Natural killer cell (primary cell): ENCODE measurements around the gene ALOX12. TPM values are rescaled to one million over a fixed set of nuclear protein-coding genes. Genes with fewer than 3 reads are reported as not detected.

Experiments used
- ATAC-seq, 3 donors: fragments of 150-1000 bp in 2 of 3; fragments of 200-7000 bp in 1 of 3; cut with Tn5 transposase; 1 replicate in 1 of 3; 2 replicates in 2 of 3; pipeline ENCODE4 v1.10.0; 2021; ENCODE audit warnings: mild to moderate bottlenecking in 2 of 3, moderate library complexity in 2 of 3
- DNase-seq, 2 donors: peaks; one replicate each; pipeline versions ENCODE4 v3.0.0 to v3.0.0-alpha.2; 2013 to 2021; ENCODE audit warnings: mixed read lengths in 1 of 2
- H3K27ac ChIP-seq: one replicate; pipeline ENCODE4 v1.5.1; 2013; ENCODE audit warnings: mild to moderate bottlenecking, low read length
- H3K27me3 ChIP-seq: one replicate; pipeline ENCODE4 v1.6.1; 2013; ENCODE audit warnings: low read length; ENCODE audit not compliant: control insufficient read depth, insufficient read depth
- H3K36me3 ChIP-seq: one replicate; pipeline ENCODE4 v1.6.1; 2013; ENCODE audit warnings: low read length; ENCODE audit not compliant: control insufficient read depth, insufficient read depth
- H3K4me1 ChIP-seq: one replicate; pipeline ENCODE4 v1.6.1; 2013; ENCODE audit warnings: low read length; ENCODE audit not compliant: control insufficient read depth, insufficient read depth
- H3K4me3 ChIP-seq: one replicate; pipeline ENCODE4 v1.5.1; 2013; ENCODE audit warnings: low read length
- H3K9me3 ChIP-seq: one replicate; pipeline ENCODE4 v1.6.1; 2013; ENCODE audit warnings: low read length; ENCODE audit not compliant: control insufficient read depth, insufficient read depth
- H3K27ac Mint-ChIP-seq, 2 donors: one replicate each; pipeline ENCODE4 v1.8.0; 2022; ENCODE audit warnings: mild to moderate bottlenecking in 2 of 2, mixed read lengths in 2 of 2, moderate library complexity in 1 of 2
- H3K27me3 Mint-ChIP-seq, 2 donors: one replicate each; pipeline ENCODE4 v1.8.0; 2022; ENCODE audit warnings: low read depth in 2 of 2, mixed read lengths in 2 of 2
- H3K36me3 Mint-ChIP-seq: one replicate; pipeline ENCODE4 v1.8.0; 2022; ENCODE audit warnings: mixed read lengths
- H3K4me1 Mint-ChIP-seq, 2 donors: one replicate each; pipeline ENCODE4 v1.8.0; 2022; ENCODE audit warnings: mixed read lengths in 2 of 2
- H3K4me3 Mint-ChIP-seq: one replicate; pipeline ENCODE4 v1.8.0; 2022; ENCODE audit warnings: mild to moderate bottlenecking, moderate library complexity, mixed read lengths
- H3K9me3 Mint-ChIP-seq, 2 donors: one replicate each; pipeline ENCODE4 v1.8.0; 2022; ENCODE audit warnings: mixed read lengths in 2 of 2
- CTCF ChIP-seq: fragments of 200-600 bp; IDR thresholded peaks from one replicate; pipeline ENCODE4 v1.8.0; 2022; ENCODE audit warnings: antibody characterized with exemption
- WGBS: methylation state at CpG from one replicate; pipeline ENCODE4 v1.1.7; 2013; ENCODE audit warnings: missing lambda C conversion rate; ENCODE audit not compliant: insufficient coverage; 5-methylcytosine and 5-hydroxymethylcytosine counted together
- intact Hi-C: fragments of 100-400 bp; cut with micrococcal nuclease; formaldehyde crosslinking; loops from one replicate; pipeline ENCODE4 v1.14.2; 2022
- total RNA-seq, 4 donors: library from RNA; stranded (reverse); fragments of 120-200 nt in 1 of 4; gene quantifications; one replicate each; pipeline versions ENCODE4 v1.2.3 to v1.2.4, GENCODE V29; 2013 to 2022

ALOX12 gene
- total RNA-seq, 3 donors from 2014 or later (not counting 1 experiment from before 2014, with no cell fraction given), result 0.77 to 2.4 (median 1.3) TPM

- Histone ChIP-seq H3K4me3 (peak overlapping the region; percentile 76), H3K36me3 (no peaks in the 10 kb centered on the region), H3K9me3 (no peaks in the 10 kb centered on the region), H3K27ac (peak overlapping the region; percentile 95), H3K27me3 (no peaks in the 10 kb centered on the region), H3K4me1 (peaks cover 53% of the 10 kb centered on the region)
- no peaks in the 10 kb centered on the region for H3K27me3 Mint-ChIP-seq
- peak overlapping the region; percentile 93 for H3K4me3 Mint-ChIP-seq
- WGBS, result 0% methylated on average over 6 of the region's 7 CpGs
- DNase-seq (peak in 1 of 2 donors; percentile 75), ATAC-seq (peak; percentile 27 to 56 (median 33))
- no peak for TF ChIP-seq CTCF
- no peaks in the 10 kb centered on the region for H3K9me3 Mint-ChIP-seq
- H3K36me3 Mint-ChIP-seq, result no peaks in the 10 kb centered on the region
- intact Hi-C loops, result loop anchor here (1.0 kb wide), 1 partner anchor 20 kb away; no protein-coding TSS in a partner anchor
- peak overlapping the region; percentile 98 to 99 for H3K27ac Mint-ChIP-seq
- H3K4me1 Mint-ChIP-seq, result peaks cover 60 to 68% of the 10 kb centered on the region in 2 donors
Measured at GRCh38 chr17:7034955-7035590, 39.2 kb downstream of the ALOX12 start.

GRCh38 chr17:7035591-7036368 lies 39.9 kb downstream of the ALOX12 start, which contains the start of gene SLC16A13:
Gene SLC16A13 (plus strand): TSS chr17:7036015. CDS start chr17:7036383, 368 bp downstream.
- H3K36me3 Mint-ChIP-seq, result no peaks in the 10 kb centered on the region
- ATAC-seq, result peak; percentile 93 to 98 (median 94)
- peak within 1 kb of the TSS; percentile 76 for H3K4me3 ChIP-seq
- intact Hi-C loops, result loop anchor here (1.0 kb wide), 1 partner anchor 20 kb away; no protein-coding TSS in a partner anchor
- H3K27me3 Mint-ChIP-seq, result no peaks in the 10 kb centered on the region
- H3K36me3 ChIP-seq, result no peaks in the 10 kb centered on the region
- peak within 1 kb of the TSS; percentile 93 for H3K4me3 Mint-ChIP-seq
- peak; percentile 95 to 100 for DNase-seq
- peaks cover 53 to 61% of the 10 kb centered on the region in 2 donors for H3K4me1 Mint-ChIP-seq
- peak within 1 kb of the TSS; percentile 98 to 99 for H3K27ac Mint-ChIP-seq
- H3K27ac ChIP-seq, result peak within 1 kb of the TSS; percentile 95
- WGBS, result under 1% methylated on average over 52 of the region's 52 CpGs
- no peak for TF ChIP-seq CTCF
- H3K9me3 Mint-ChIP-seq, result no peaks in the 10 kb centered on the region
- H3K9me3 ChIP-seq, result no peaks in the 10 kb centered on the region
- no peaks in the 10 kb centered on the region for H3K27me3 ChIP-seq
- peaks cover 47% of the 10 kb centered on the region for H3K4me1 ChIP-seq

- no peaks in the 10 kb centered on the region for H3K36me3 ChIP-seq
- intact Hi-C loops, result no loop called here
Measured at GRCh38 chr17:7038025-7038862, 42.4 kb downstream of the ALOX12 start.

More at GRCh38 chr17:7038025-7038862, 42.4 kb downstream of the ALOX12 start:
- peaks cover 0 to 3% of the 10 kb centered on the region in 2 donors for H3K27me3 Mint-ChIP-seq
- no peak for DNase-seq
- TF ChIP-seq CTCF, result no peak
- no peaks in the 10 kb centered on the region for H3K9me3 ChIP-seq
- no peak for ATAC-seq
- H3K27ac ChIP-seq, result no peak overlapping the region
- peaks cover 49% of the 10 kb centered on the region for H3K4me1 ChIP-seq
- no peaks in the 10 kb centered on the region for H3K27me3 ChIP-seq
- H3K4me3 Mint-ChIP-seq, result peak overlapping the region; percentile 51
- no peaks in the 10 kb centered on the region for H3K9me3 Mint-ChIP-seq
- H3K27ac Mint-ChIP-seq, result peak overlapping the region; percentile 3 to 76
- H3K36me3 Mint-ChIP-seq, result no peaks in the 10 kb centered on the region
- WGBS, result 92% methylated on average over 19 of the region's 19 CpGs
- H3K4me3 ChIP-seq, result no peak overlapping the region
- peaks cover 42 to 69% of the 10 kb centered on the region in 2 donors for H3K4me1 Mint-ChIP-seq
